ENCODE data around the gene P3H3. TPM values are rescaled to one million over a fixed set of nuclear protein-coding genes. Genes with fewer than 3 reads are reported as not detected.

The P3H3 gene
- total RNA-seq, 1 donor from 2014 or later = 30.6 TPM

DNA sequence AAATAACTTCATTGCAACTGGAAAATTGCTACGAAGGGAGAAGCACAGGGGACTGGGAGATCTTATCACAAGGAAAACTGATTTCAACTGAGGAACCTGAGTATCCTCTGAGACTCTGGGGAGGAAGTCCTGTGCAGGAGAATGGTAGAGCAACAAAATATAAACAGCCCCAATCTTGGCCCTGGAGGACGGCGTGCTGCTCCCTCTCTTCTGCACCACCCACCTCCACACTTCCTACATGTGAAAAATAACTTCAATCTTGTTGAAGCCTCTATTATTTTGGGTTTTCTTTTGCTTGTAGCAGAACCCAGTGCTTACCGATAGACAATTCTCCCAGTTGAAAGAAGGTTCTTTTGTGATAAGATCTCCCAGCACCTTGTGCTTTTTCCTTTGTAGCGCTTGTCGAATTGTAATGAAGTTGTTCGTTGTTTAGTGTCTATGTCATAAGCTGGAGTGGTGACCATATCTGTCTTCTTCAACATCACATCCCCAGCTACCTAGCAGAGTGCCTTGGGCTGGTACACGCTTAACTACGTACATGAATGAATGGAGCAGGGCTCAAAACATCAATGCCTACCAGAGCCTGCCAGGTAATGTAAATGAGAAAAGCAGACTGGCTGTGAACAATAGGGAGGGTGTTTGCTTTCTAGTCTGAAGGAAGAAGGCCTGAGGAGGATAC, 41.7 kb upstream of the P3H3 start:
- no peak for TF ChIP-seq CTCF (IDR thresholded peaks at IDR 0.05; ENCODE audit: unreplicated experiment)
- Mint-ChIP-seq H3K9me3 (ENCODE audit: low read depth) (no peaks in the 10 kb centered on the region), H3K27ac (no peak overlapping the region), H3K36me3 (ENCODE audit: insufficient read depth) (no peaks in the 10 kb centered on the region), H3K4me3 (ENCODE audit: low read depth) (no peak overlapping the region), H3K4me1 (ENCODE audit: low read depth) (peaks cover 4% of the 10 kb centered on the region), H3K27me3 (peaks cover 22% of the 10 kb centered on the region)
- DNase-seq (ENCODE audit: low spot score, unreplicated experiment) = no peak

GRCh38 chr12:6787309-6787708, 40.9 kb upstream of the P3H3 start:
- TF ChIP-seq CTCF (IDR thresholded peaks at IDR 0.05; ENCODE audit: unreplicated experiment) = no peak
- no peak for DNase-seq (ENCODE audit: low spot score, unreplicated experiment)
- no peak overlapping the region for H3K27ac Mint-ChIP-seq

DNA sequence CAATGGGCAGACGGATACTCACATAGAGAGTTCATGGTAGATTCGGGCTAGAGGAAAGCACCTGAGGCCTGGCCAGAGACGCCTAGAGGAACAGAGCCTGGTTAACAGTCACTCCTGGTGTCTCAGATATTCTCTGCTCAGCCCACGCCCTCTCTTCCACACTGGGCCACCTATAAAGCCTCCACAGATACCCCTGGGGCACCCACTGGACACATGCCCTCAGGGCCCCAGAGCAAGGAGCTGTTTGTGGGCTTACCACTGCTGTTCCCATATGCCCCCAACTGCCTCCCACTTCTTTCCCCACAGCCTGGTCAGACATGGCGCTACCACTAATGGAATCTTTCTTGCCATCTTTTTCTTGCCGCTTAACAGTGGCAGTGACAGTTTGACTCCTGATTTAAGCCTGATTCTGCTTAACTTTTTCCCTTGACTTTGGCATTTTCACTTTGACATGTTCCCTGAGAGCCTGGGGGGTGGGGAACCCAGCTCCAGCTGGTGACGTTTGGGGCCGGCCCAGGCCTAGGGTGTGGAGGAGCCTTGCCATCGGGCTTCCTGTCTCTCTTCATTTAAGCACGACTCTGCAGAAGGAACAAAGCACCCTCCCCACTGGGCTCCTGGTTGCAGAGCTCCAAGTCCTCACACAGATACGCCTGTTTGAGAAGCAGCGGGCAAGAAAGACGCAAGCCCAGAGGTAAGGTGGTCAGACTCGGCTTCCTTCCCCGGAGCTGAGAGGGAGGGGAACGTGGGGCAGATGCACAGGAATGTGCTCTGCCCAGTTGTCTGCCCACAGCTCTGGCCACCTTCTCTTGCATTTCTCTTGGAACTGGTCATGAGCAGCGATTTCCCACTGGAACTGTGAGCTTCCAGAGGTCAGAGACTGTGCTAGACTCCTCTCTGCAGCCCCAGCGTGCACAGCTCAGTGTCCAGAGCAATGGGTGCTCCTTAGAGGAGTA, 39.0 kb upstream of the P3H3 start, which contains the start of gene CD4:
Gene CD4 (plus strand): TSS at position 557 of the 953 bp plus-strand sequence. CDS start 10,611 bp downstream, outside the sequence.
- no peak within 1 kb of the TSS for H3K27ac Mint-ChIP-seq
- H3K9me3 Mint-ChIP-seq (ENCODE audit: low read depth) = no peaks in the 10 kb centered on the region
- DNase-seq (ENCODE audit: low spot score, unreplicated experiment) = no peak

More at GRCh38 chr12:6787309-6787708, 40.9 kb upstream of the P3H3 start:
- peaks cover 24% of the 10 kb centered on the region for H3K27me3 Mint-ChIP-seq
- no peak overlapping the region for H3K4me3 Mint-ChIP-seq (ENCODE audit: low read depth)
- H3K9me3 Mint-ChIP-seq (ENCODE audit: low read depth) = no peaks in the 10 kb centered on the region
- H3K36me3 Mint-ChIP-seq (ENCODE audit: insufficient read depth) = no peaks in the 10 kb centered on the region
- H3K4me1 Mint-ChIP-seq (ENCODE audit: low read depth) = peaks cover 4% of the 10 kb centered on the region

DNA sequence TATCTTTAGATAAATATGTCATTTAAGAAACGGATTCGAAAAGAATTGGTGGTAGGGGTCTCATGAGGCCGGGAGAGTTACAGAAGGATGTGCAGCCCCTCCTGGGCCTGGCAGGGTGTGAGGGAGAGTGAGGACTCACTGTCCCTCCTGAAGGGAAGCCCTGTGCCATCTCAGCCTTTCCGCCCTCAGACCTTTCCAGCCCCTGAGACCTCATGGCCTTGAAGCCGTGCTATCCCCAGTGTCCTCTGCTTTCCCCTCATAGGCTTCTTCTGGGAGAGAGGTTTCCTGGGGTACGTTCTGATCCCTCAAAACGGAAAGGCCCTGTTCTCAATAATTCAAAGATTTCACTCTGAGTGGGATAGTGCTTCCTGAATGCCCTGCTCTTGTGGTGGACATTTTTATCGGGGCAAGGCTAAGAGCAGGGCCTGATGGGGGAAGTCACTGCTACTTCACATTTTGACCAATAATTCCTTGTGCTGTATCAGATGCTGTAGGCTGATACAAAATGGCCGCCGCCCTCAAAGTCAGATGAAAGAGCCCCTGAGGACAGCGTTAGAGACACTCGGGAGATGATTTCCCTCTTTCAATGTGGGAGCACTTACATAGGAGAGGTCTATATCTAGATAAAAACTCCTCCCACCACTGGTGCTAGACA, 37.6 kb upstream of the P3H3 start:
- H3K4me1 Mint-ChIP-seq (ENCODE audit: low read depth) = peaks cover 8% of the 10 kb centered on the region
- no peaks in the 10 kb centered on the region for H3K36me3 Mint-ChIP-seq (ENCODE audit: insufficient read depth)
- H3K27me3 Mint-ChIP-seq = peaks cover 31% of the 10 kb centered on the region
- no peaks in the 10 kb centered on the region for H3K9me3 Mint-ChIP-seq (ENCODE audit: low read depth)
- no peak for TF ChIP-seq CTCF (IDR thresholded peaks at IDR 0.05; ENCODE audit: unreplicated experiment)
- H3K4me3 Mint-ChIP-seq (ENCODE audit: low read depth) = no peak overlapping the region
- H3K27ac Mint-ChIP-seq = no peak overlapping the region
- DNase-seq (ENCODE audit: low spot score, unreplicated experiment) = no peak

More for the DNA sequence above, 39.0 kb upstream of the P3H3 start, which contains the start of gene CD4:
- H3K4me1 Mint-ChIP-seq (ENCODE audit: low read depth) = peaks cover 8% of the 10 kb centered on the region
- H3K27me3 Mint-ChIP-seq = peaks cover 31% of the 10 kb centered on the region
- no peak within 1 kb of the TSS for H3K4me3 Mint-ChIP-seq (ENCODE audit: low read depth)
- no peak for TF ChIP-seq CTCF (IDR thresholded peaks at IDR 0.05; ENCODE audit: unreplicated experiment)
- H3K36me3 Mint-ChIP-seq (ENCODE audit: insufficient read depth) = no peaks in the 10 kb centered on the region
